ENCODE measurements around the gene ZXDC.
A peak's percentile ranks its signal among the peaks of the same experiment; 100 is the strongest.

The ZXDC gene

GRCh38 chr3:126417981-126418530 is 57.6 kb downstream of the ZXDC start:
- no peak for DNase-seq

GRCh38 chr3:126417515-126417914 is 58.2 kb downstream of the ZXDC start:
- DNase-seq: no peak

GRCh38 chr3:126416943-126417342 is 58.7 kb downstream of the ZXDC start:
- no peak for DNase-seq

GRCh38 chr3:126415661-126416591 is 59.8 kb downstream of the ZXDC start:
- no peak for DNase-seq

- DNase-seq: no peak
These were observed 60.6 kb downstream of the ZXDC start for GRCh38 chr3:126414961-126415660.

- no peak for DNase-seq
These were observed 61.3 kb downstream of the ZXDC start for GRCh38 chr3:126414406-126414805.

- DNase-seq: no peak
These were observed 62.0 kb downstream of the ZXDC start for GRCh38 chr3:126413693-126414080.

GRCh38 chr3:126412841-126413692 is 62.6 kb downstream of the ZXDC start:
- DNase-seq: no peak

GRCh38 chr3:126408099-126408498 is 67.6 kb downstream of the ZXDC start:
- no peak for DNase-seq

GRCh38 chr3:126407412-126408044 is 68.2 kb downstream of the ZXDC start:
- DNase-seq: no peak

GRCh38 chr3:126406389-126407296 is 69.0 kb downstream of the ZXDC start:
- DNase-seq: no peak

GRCh38 chr3:126402666-126403302 is 72.9 kb downstream of the ZXDC start:
- no peak for DNase-seq

GRCh38 chr3:126402178-126402577 is 73.5 kb downstream of the ZXDC start:
- DNase-seq: no peak

- DNase-seq: no peak
These were observed 74.0 kb downstream of the ZXDC start for GRCh38 chr3:126401611-126402160.

GRCh38 chr3:126399756-126400155 is 75.9 kb downstream of the ZXDC start:
- DNase-seq: no peak

- DNase-seq: peak in 1 of 56 donors; percentile 17
These were observed 76.3 kb downstream of the ZXDC start for GRCh38 chr3:126399351-126399735.

- DNase-seq: no peak
These were observed 77.0 kb downstream of the ZXDC start for GRCh38 chr3:126398423-126399350.
